HG03108 (cell line): ENCODE measurements around the gene IGHMBP2.
A peak's percentile ranks its signal among the peaks of the same experiment; 100 is the strongest.
"Not testable (repeated sequence)": the region's sequence is repeated elsewhere in the genome, so short reads cannot be mapped to it uniquely, and the experiment has no call there.

Experiments
- ATAC-seq: cut with Tn5 transposase; IDR thresholded peaks from one replicate; pipeline ENCODE4 v1.9.1; 2021; ENCODE audit warnings: moderate library complexity; ENCODE audit not compliant: unreplicated experiment

IGHMBP2 gene

DNA sequence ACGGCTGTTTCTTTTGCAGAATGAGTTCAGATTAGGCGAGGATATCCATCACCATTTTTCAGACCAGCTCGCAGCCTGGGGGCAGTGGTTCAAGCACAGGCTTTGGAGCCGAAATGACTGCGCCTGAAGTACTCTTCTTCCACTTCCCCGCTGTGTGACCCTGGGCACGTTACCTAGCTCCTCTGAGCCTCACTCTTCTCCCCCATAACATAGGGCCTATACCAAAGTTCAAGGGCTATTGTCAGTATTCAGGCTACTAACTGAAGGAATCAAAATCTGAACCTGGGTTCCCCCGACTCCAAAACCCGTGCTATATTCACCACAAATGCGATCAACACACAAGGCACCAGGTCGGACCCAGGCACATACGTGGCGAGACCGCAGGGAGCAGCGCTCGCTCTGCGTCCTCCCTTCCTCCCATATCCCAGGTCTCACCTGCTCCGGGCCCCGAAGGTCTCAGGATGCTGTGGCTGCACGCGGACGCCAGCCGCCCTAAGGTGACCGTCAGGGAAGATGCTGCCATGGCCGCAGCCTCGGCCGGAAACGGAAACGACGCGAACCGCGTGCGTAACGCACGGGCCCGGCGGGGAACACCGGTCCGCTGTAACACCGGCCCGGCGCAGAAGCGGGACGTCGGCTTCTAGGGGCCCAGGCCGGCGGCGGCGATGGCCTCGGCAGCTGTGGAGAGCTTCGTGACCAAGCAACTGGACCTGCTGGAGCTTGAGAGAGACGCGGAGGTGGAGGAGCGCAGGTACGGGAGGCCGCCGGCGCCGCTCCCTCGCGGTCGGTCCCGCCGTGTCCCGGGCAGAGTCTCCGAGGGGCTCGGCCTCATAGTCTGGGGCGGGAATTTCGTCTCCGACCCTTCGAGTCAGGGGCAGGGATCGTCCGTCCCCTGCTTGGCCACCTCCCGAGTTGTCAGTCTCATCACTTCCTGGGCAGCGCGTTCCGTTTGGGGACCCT, at the start of gene IGHMBP2, which contains the start of gene MRPL21:
Gene IGHMBP2, plus strand, starts transcription at position 604 of the 960 bp plus-strand sequence. Its CDS starts 62 bp downstream, at position 666.
Gene MRPL21, minus strand, starts transcription at position 545 of the 960 bp plus-strand sequence. Its CDS starts 22 bp downstream, at position 523.
- ATAC-seq = peak; percentile 88

DNA sequence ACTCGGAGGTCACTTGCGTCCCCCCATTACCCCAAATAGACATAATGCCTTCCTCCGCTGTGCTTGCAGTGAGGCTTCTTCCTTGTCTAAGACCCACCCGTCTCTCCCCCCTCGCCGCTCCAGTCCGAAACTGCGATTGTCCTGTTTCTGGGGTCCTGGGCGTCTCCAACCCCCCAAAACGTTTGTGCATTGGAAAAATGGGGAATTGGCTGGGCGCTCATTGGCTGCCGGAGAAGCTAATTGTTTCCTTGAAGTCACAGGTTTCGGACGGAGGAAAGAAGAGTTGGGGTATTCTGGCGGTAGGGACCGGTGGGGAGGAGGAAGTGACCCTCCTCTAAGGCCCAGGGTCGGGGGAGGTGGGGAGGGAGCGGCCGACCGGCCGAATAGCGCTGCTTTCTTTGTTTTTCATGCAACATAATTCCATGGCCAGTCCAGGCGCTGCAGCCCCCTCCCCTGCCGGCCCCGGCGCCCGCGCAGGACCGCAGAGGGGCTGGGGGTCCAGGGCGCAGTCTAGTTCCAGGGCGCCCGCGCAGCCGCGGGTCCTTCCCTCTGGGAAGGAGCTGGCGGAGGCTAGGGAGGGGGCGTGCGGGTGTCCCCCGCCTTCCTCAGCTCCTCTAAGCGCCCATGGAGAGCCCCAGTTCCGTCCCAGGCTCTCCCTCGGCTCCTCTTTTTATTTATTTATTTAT, 49.3 kb upstream of the IGHMBP2 start:
- ATAC-seq = no peak

- no peak for ATAC-seq
These were observed 48.3 kb upstream of the IGHMBP2 start for GRCh38 chr11:68855205-68855981.

- not testable (repeated sequence) for ATAC-seq
These were observed 47.2 kb upstream of the IGHMBP2 start for GRCh38 chr11:68856425-68857030.

DNA sequence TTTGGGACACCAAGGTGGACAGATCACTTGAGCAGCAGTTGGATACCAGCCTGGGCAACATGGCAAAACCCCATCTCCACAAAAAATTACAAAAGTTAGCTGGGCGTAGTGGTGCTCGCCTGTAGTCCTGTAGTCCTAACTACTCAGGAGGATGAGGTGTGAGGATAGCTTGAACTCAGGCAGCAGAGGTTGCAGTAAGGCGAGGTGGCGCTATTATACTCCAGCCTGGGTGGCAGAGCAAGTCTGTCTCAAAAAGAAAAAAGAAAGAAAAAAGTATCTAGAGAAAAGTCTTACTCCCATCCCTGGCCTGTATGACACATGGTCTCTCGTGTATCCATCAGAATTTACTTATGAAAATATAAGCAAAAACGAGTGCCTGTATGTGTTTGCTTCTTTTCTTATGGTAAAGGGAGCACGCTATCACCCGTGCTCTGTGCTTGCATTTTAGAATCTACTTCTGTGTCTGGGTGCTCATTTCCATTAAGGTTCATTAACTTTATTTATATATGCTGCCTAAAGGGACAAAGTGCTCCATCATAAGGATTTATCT, 46.6 kb upstream of the IGHMBP2 start:
- no peak for ATAC-seq

GRCh38 chr11:68859123-68859522, 44.6 kb upstream of the IGHMBP2 start:
- no peak for ATAC-seq

DNA sequence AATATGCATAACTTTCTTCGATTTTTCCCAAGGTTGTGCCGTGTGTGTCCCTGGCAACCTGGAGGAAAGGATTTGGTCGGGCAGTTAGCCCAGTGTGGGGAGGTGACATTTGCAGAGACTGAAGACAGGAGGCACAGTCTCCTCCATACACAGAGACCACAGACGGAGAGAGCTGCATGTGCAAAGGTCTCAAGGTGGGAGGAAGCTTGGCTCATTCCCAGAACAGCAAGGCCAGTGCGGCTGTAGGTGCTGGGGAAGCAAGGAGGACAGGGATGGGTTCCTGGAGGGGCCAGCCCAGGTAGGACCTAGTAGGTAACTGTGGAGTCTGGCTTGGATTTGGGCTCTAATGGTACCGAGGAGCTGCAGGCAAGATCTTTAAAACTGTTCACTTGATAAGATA, 41.3 kb upstream of the IGHMBP2 start:
- no peak for ATAC-seq

GRCh38 chr11:68863553-68864265, 40.0 kb upstream of the IGHMBP2 start:
- ATAC-seq = no peak

GRCh38 chr11:68865241-68865640, 38.5 kb upstream of the IGHMBP2 start:
- no peak for ATAC-seq

- no peak for ATAC-seq
These were observed 36.6 kb upstream of the IGHMBP2 start for GRCh38 chr11:68867066-68867465.

- no peak for ATAC-seq
These were observed 35.4 kb upstream of the IGHMBP2 start for GRCh38 chr11:68868221-68868835.

GRCh38 chr11:68870470-68870869, 33.2 kb upstream of the IGHMBP2 start:
- ATAC-seq = no peak

DNA sequence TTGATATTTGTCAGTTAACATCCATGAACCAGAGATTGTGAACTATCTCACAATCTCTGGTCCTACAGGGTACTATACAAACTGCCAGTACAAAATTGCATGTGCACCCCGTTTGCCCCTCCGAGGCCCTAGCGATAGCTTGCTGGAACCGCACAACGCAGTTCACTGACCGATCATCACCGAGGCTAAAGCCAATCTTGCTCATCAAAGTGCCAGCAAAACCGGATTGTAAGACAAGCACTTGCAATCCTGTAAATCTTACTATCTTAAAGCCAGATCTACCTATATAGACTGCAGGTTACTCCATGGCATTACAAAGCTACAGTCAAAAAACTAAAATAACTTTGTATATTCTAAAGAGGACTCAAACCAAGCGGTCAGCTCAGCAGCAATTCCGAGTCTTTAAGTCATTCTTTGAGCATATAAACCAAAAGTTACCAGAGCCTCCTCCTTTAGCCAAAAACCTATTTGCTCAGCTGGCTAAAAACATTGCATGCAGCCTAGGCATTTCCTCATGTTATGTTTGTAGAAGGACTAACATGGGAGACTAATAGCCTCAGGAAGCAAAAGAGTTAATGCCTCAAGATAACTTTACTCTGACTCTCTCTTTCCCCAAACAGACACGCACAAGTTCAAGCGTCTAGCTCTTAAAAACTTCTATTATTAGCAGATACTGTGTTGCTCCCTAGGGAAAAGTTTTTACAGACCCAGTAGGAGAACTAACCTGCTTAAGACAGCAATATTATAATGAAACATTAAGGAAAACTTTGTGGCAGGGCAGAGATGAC, 31.3 kb upstream of the IGHMBP2 start:
- ATAC-seq = no peak

DNA sequence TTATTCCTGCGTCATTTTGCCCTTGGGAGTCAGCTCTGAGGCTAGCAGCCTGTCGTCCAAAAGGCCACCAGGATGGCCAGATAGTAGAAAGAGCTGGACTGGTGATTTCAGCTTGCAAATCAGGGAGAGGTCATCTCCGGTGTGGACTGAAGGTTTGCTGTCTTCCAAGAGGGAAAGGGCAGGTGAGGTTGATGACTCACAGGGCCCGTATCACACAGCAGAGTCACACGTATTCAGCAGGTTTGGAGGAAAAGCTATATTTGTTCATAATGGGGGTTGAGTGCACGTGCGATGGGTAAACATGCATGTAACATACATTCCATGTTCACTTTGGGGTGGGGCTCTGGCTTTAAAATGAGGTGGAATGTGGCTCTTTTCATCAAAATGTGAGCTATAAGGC, 25.7 kb upstream of the IGHMBP2 start:
- no peak for ATAC-seq

- no peak for ATAC-seq
These were observed 22.8 kb upstream of the IGHMBP2 start for GRCh38 chr11:68880851-68881250.

- no peak for ATAC-seq
These were observed 22.4 kb upstream of the IGHMBP2 start for GRCh38 chr11:68881320-68881719.

DNA sequence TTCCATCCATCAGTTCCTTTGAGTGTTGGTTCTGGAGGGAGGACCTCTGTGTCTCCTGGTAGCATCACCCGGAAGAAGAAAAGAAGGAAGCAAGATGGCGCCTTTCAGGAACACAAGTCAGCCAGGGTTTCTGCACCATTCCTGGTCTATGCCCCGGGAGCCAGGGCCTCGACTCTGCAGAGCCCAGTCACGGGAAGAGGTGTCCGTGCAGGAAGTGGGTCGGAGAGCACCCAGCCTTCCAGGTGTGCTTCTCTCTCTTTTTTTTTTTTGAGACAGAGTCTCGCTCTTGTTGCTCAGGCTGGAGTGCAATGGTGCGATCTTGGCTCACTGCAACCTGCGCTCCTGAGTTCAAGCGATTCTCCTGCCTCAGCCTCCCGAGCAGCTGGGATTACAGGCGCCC, 21.3 kb upstream of the IGHMBP2 start:
- ATAC-seq = no peak

DNA sequence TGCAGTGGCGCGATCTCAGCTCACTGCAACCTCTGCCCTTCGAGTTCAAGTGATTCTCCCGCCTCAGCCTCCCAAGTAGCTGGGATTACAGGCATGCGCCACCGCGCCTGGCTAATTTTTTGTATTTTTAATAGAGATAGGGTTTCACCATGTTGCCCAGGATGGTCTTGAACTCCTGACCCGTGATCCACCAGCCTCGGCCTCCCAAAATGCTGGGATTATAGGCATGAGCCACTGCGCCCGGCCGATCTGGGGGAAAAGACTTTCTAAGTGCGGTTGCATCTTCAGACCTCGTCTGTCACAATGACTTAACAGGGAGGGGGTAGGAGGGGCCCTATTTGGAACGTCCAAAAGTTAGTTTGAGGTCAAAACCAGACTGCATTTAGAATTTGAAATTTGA, 18.9 kb upstream of the IGHMBP2 start:
- not testable (repeated sequence) for ATAC-seq
